Vagina (tissue), 2 donors: ENCODE data around the gene SEMA4G.

Source experiments
- CTCF ChIP-seq, 3 experiments: fragments of 450-650 bp in 2 of 3; fragments of 200-600 bp in 1 of 3; sonication (generic) in 1 of 3; IDR thresholded peaks; one replicate each; pipeline ENCODE4 v1.5.1; 2017 to 2019; ENCODE audit warnings: antibody characterized with exemption in 3 of 3, mild to moderate bottlenecking in 2 of 3, moderate library complexity in 2 of 3
- POLR2AphosphoS5 ChIP-seq, 2 donors: sonication (generic); formaldehyde crosslinking; IDR thresholded peaks; one replicate each; pipeline ENCODE4 v1.9.0; 2017; ENCODE audit warnings: antibody characterized with exemption in 2 of 2, mild to moderate bottlenecking in 2 of 2, low read depth in 1 of 2; ENCODE audit not compliant: insufficient read depth in 1 of 2

- no peak for TF ChIP-seq CTCF (IDR thresholded peaks at IDR 0.05)
- no peak for TF ChIP-seq POLR2AphosphoS5 (IDR thresholded peaks at IDR 0.05; ENCODE audit: insufficient read depth in 1 of 2, low read depth in 1 of 2)
These were observed 37.3 kb downstream of the SEMA4G start for GRCh38 chr10:101006593-101007098.
